Fibroblast of villous mesenchyme (primary cell): ENCODE data around the gene TES. TPM values are rescaled to one million over a fixed set of nuclear protein-coding genes. Genes with fewer than 3 reads are reported as not detected.

ENCODE experiments used
- DNase-seq: peaks from one replicate; pipeline ENCODE4 v3.0.0-alpha.2; 2010; ENCODE audit warnings: low read depth
- H3K4me3 ChIP-seq: 2 replicates; pipeline ENCODE4 v1.5.1; 2011; ENCODE audit warnings: low read depth, mild to moderate bottlenecking, low read length
- total RNA-seq: library from RNA; depleted of rRNA; stranded (reverse); fragments of >200 nt; gene quantifications from 2 replicates; pipeline ENCODE4 v1.2.3, GENCODE V29; 2012
- TF ChIP-seq, protein P1 (sequence below): IDR thresholded peaks from 2 replicates; pipeline ENCODE4 v1.5.1; 2012; ENCODE audit warnings: low read depth, mild to moderate bottlenecking, low read length; ENCODE audit not compliant: insufficient read depth

Gene TES
- total RNA-seq, 1 donor, result 93.3 TPM

DNA sequence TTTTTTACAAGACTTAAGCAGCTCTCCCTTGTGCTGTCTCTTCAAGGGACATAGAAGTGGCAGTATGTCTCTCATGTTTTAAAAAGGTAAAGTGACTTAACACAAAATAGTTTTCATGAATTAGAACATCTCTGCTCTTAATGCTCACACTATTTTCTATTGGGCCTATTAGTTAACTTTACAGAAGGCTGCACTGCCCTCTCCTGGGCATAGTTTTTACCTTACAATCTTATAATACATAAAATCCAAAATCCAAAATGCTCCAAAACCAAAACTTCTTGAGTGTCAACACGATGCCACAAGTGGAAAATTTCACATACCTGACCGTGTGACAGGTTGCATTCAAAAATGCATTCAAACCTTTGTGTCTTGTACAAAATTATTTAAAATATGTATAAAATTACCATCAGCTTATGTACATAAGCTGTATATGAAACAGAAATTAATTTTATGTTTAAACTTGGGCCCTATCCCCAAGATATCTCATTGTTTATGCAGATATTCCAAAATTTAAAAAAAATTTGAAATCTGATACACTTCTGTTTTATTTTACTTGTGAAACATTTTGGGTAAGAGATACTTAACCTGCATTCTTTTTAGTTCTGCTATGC lies 25.8 kb downstream of the TES start:
- TF ChIP-seq, protein P1, sequence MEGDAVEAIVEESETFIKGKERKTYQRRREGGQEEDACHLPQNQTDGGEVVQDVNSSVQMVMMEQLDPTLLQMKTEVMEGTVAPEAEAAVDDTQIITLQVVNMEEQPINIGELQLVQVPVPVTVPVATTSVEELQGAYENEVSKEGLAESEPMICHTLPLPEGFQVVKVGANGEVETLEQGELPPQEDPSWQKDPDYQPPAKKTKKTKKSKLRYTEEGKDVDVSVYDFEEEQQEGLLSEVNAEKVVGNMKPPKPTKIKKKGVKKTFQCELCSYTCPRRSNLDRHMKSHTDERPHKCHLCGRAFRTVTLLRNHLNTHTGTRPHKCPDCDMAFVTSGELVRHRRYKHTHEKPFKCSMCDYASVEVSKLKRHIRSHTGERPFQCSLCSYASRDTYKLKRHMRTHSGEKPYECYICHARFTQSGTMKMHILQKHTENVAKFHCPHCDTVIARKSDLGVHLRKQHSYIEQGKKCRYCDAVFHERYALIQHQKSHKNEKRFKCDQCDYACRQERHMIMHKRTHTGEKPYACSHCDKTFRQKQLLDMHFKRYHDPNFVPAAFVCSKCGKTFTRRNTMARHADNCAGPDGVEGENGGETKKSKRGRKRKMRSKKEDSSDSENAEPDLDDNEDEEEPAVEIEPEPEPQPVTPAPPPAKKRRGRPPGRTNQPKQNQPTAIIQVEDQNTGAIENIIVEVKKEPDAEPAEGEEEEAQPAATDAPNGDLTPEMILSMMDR, result peak; percentile 53
- DNase-seq, result peak; percentile 73
- no peak overlapping the region for H3K4me3 ChIP-seq

DNA sequence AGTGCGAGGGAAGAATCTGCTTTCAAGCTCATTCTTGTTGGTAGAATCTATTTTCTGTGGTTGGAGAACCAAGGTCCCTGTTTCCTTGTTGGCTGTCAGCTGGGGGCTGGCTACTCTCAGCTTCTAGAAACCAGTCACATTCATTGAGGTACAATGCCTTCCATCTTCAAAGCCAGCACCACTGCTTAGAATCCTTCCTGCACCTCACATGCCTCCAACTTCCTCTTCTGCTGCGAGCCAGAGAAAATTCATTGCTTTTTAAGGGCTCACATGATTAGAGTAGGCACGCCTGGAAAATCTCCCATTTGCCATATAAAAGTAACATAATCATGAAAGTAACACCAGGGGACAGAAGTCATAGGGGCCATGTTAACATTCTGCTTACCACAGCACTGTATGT lies 28.7 kb downstream of the TES start:
- H3K4me3 ChIP-seq, result no peak overlapping the region
- TF ChIP-seq, protein P1, result no peak
- no peak for DNase-seq

DNA sequence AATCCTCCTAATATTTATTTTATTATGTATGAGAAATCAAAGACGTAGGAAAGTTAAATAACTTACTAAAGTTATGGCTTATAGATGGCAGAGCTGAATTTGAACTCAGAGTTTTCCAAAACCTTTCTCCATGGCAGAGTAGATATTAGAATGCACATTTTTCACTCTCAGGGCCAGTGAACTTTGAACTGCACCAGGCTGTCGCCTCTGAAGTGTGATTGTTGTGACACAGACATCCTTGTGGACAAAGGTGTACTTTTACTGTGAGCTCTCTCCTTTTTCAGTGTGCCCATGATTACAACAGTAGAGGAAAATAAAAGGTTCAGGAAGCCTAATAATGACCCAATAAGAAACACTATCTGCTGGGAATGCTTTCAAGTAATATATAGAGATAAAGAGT lies 29.1 kb downstream of the TES start:
- TF ChIP-seq, protein P1, result no peak
- H3K4me3 ChIP-seq, result no peak overlapping the region
- DNase-seq, result no peak

DNA sequence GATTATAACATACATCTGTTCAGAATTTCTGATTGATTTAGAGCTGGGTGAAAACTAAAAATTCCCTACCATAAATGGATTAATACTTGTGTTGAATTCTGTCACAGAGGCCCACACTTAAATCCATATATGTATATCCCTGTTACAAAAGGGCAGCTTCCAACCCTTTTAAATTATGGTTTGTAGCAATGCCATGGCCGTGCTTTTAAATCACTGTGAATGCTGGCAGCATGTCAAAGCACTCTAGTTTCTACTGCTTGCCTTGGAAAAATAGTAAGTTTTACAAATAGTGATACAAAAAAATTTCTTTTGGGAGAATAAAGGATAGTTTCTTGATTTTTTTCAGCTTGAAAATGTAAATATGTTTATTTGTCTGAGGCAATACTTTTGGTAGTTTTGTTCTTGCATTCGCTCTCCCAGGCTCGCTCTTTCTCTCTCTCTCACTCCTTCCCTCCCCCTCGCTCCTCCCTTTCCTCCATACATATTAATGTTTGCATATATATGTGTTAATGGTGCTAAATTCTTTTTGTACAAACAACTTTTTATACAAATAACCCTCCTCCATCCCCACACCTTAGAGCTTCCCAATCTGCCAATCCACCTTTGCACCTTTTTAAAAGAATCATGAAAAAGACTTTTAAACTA lies 29.8 kb downstream of the TES start:
- TF ChIP-seq, protein P1, result no peak
- no peak overlapping the region for H3K4me3 ChIP-seq
- DNase-seq, result no peak

DNA sequence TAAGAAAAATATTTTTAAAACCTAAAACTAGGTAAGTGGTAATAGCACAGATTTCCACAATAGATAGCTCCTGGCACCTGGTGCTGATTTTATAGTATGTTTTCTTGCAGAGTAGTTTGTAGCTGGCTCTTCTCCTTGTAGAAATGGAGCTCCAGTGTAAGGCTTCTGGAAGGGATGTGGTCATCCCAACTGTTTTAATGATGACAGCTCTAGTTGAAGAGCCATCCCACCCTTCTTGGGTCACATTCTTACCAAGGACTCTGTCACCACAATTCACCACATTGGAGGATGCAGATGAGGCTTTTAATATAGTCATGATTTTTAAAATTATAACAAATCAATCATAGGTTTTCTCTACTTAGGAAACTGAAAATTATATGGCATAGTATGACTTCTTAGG lies 31.0 kb downstream of the TES start:
- no peak for DNase-seq
- TF ChIP-seq, protein P1, result no peak
- H3K4me3 ChIP-seq, result no peak overlapping the region

DNA sequence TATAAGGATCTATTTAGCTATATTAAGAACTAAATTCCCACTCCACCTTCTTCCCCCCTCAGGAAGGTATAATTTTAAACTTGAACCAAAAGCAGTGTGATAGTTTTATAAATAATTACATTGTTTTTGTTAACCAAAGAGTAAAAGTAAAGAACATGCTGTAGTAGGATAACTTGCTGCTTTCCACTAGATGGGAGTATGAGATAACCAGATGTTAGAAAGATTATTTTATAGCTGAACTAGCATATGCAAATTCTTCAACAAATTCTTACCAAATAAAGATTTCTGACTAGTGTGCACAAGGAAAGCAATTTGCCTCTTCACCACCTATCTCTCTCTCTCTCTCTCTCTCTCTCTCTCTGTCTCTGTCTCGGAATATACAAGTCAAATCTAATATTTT lies 31.8 kb downstream of the TES start:
- H3K4me3 ChIP-seq, result no peak overlapping the region
- TF ChIP-seq, protein P1, result no peak
- no peak for DNase-seq
